Measurements from ENCODE around the gene GSK3B. TPM values are rescaled to one million over a fixed set of nuclear protein-coding genes. Genes with fewer than 3 reads are reported as not detected.

Gene GSK3B
- total RNA-seq, 2 donors from 2014 or later: 57.3 to 59.8 TPM

DNA sequence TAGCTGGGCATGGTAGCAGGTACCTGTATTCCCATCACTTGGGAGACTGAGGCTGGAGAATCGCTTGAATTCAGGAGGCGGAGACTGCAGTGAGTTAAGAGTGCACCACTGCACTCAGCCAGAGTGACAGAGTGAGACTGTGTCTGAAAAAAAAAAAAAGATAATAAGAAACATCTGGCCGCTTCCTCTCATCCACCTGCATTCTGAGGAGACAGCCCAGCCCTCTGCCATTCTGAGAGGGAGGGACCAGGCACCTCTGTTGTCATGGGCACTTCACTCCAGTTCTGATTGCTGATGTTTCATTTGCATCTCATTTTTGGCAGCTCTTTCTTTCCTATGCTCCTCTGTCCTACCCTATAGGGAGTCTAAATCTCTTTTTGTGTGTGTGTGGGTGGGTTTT lies 36.4 kb upstream of the GSK3B start:
- no peak overlapping the region for H3K4me3 Mint-ChIP-seq

DNA sequence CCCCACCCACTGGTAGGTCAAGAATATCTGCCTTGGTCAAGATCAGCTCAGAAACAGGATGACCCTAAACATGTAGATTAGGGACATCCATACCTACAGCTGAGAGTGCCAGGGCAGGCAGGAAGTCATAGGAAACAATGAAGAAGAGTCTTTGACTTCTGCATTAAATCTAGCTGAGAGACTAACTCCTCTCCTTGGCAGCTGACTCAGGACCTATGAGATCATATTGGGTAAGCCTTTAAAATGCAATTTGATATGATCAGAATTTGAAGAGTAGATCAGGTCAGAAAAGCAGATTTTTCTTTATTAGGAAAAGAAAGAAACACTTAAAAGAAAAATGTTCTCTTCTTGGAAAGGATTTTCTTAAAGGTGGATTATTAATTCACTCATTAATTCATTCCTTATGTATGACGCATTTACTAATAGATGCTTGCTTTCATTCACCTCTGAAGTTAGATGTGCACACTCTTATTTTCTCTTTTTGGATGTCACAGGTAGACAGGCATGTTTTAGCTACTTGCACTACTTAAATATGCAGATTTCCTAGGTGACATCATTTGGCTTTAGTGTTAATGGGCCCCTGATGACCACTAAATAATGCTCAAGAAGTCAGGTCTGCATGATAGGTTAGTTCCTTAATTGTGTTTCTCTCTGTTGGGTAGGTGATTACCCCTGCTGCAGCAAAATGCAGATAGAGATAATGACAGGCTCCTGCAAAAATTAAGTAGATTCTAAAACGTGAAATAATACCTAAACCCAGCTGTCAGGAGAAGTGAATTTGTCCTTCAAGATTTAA lies 35.7 kb upstream of the GSK3B start:
- no peaks in the 10 kb centered on the region for H3K36me3 Mint-ChIP-seq (ENCODE audit: low read depth)
- 95 to 100% methylated on average over 2 of the region's 2 CpGs for WGBS, 2 experiments (ENCODE audit: insufficient coverage in 1 of 2, insufficient read length in 1 of 2)
- no peak overlapping the region for H3K9ac ChIP-seq (ENCODE audit: extremely low read depth, low read length, poor library complexity, severe bottlenecking)
- no peak overlapping the region for H3K27ac ChIP-seq (ENCODE audit: low read depth, low read length)
- no peak overlapping the region for H3K4me3 Mint-ChIP-seq
- H3K36me3 ChIP-seq (ENCODE audit: control insufficient read depth, insufficient read depth, low read length): no peaks in the 10 kb centered on the region
- no peaks in the 10 kb centered on the region for H3K27me3 ChIP-seq (ENCODE audit: control insufficient read depth, insufficient read depth, low read length, poor library complexity, severe bottlenecking)
- TF ChIP-seq, protein P1, sequence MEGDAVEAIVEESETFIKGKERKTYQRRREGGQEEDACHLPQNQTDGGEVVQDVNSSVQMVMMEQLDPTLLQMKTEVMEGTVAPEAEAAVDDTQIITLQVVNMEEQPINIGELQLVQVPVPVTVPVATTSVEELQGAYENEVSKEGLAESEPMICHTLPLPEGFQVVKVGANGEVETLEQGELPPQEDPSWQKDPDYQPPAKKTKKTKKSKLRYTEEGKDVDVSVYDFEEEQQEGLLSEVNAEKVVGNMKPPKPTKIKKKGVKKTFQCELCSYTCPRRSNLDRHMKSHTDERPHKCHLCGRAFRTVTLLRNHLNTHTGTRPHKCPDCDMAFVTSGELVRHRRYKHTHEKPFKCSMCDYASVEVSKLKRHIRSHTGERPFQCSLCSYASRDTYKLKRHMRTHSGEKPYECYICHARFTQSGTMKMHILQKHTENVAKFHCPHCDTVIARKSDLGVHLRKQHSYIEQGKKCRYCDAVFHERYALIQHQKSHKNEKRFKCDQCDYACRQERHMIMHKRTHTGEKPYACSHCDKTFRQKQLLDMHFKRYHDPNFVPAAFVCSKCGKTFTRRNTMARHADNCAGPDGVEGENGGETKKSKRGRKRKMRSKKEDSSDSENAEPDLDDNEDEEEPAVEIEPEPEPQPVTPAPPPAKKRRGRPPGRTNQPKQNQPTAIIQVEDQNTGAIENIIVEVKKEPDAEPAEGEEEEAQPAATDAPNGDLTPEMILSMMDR (conservative IDR thresholded peaks at IDR 0.05): no peak
- H3K4me1 Mint-ChIP-seq: peaks cover 4% of the 10 kb centered on the region
- no peaks in the 10 kb centered on the region for H3K9me3 ChIP-seq (ENCODE audit: control insufficient read depth, low read length)
- no peaks in the 10 kb centered on the region for H3K27me3 Mint-ChIP-seq (ENCODE audit: insufficient read depth)
- H3K4me1 ChIP-seq (ENCODE audit: control insufficient read depth, insufficient read depth, low read length): no peaks in the 10 kb centered on the region
- no peak overlapping the region for H3K27ac Mint-ChIP-seq
- no peak overlapping the region for H3K4me3 ChIP-seq (ENCODE audit: low read length)
- DNase-seq: no peak
- no peaks in the 10 kb centered on the region for H3K9me3 Mint-ChIP-seq

More for the DNA sequence above, 36.4 kb upstream of the GSK3B start:
- Histone ChIP-seq H3K27me3 (ENCODE audit: control insufficient read depth, insufficient read depth, low read length, poor library complexity, severe bottlenecking) (no peaks in the 10 kb centered on the region), H3K4me1 (ENCODE audit: control insufficient read depth, insufficient read depth, low read length) (no peaks in the 10 kb centered on the region), H3K36me3 (ENCODE audit: control insufficient read depth, insufficient read depth, low read length) (no peaks in the 10 kb centered on the region), H3K9ac (ENCODE audit: extremely low read depth, low read length, poor library complexity, severe bottlenecking) (no peak overlapping the region), H3K9me3 (ENCODE audit: control insufficient read depth, low read length) (no peaks in the 10 kb centered on the region), H3K4me3 (ENCODE audit: low read length) (no peak overlapping the region), H3K27ac (ENCODE audit: low read depth, low read length) (no peak overlapping the region)
- Mint-ChIP-seq H3K27me3 (ENCODE audit: insufficient read depth) (no peaks in the 10 kb centered on the region), H3K36me3 (ENCODE audit: low read depth) (no peaks in the 10 kb centered on the region), H3K27ac (no peak overlapping the region), H3K9me3 (no peaks in the 10 kb centered on the region), H3K4me1 (peaks cover 4% of the 10 kb centered on the region)
- WGBS, 2 experiments (ENCODE audit: insufficient coverage in 1 of 2, insufficient read length in 1 of 2): 95 to 97% methylated on average over 3 of the region's 3 CpGs
- DNase-seq: no peak
- TF ChIP-seq, protein P1 (conservative IDR thresholded peaks at IDR 0.05): no peak

DNA sequence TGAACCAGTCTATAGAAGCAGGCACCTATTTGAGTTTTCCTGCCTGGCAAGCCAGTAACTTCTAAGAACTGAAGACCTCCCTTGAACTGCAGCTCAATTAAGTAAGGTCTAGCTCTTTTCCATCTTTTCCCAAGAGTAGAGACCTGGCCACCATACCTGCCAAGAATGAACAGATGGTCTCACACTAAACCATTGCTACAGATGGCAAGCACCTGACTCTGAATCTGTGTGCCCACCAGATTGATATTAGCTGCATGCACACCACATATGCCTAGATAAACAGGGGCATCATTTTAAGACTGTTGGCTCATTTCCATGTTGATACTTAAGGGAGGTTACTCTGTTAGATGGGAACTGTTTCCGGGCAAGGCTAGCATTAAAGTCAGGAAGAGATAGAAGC lies 34.8 kb upstream of the GSK3B start:
- no peak overlapping the region for H3K9ac ChIP-seq (ENCODE audit: extremely low read depth, low read length, poor library complexity, severe bottlenecking)
- no peak overlapping the region for H3K4me3 ChIP-seq (ENCODE audit: low read length)
- H3K27ac ChIP-seq (ENCODE audit: low read depth, low read length): no peak overlapping the region
- no peaks in the 10 kb centered on the region for H3K36me3 Mint-ChIP-seq (ENCODE audit: low read depth)
- H3K4me1 Mint-ChIP-seq: peaks cover 4% of the 10 kb centered on the region
- TF ChIP-seq, protein P1 (conservative IDR thresholded peaks at IDR 0.05): no peak
- no peak overlapping the region for H3K27ac Mint-ChIP-seq
- H3K9me3 ChIP-seq (ENCODE audit: control insufficient read depth, low read length): no peaks in the 10 kb centered on the region
- H3K9me3 Mint-ChIP-seq: no peaks in the 10 kb centered on the region
- DNase-seq: no peak
- H3K27me3 Mint-ChIP-seq (ENCODE audit: insufficient read depth): no peaks in the 10 kb centered on the region
- WGBS, 2 experiments (ENCODE audit: insufficient coverage in 1 of 2, insufficient read length in 1 of 2): 91 to 100% methylated on average over 1 of the region's 1 CpG
- no peaks in the 10 kb centered on the region for H3K27me3 ChIP-seq (ENCODE audit: control insufficient read depth, insufficient read depth, low read length, poor library complexity, severe bottlenecking)
- H3K4me1 ChIP-seq (ENCODE audit: control insufficient read depth, insufficient read depth, low read length): no peaks in the 10 kb centered on the region
- H3K36me3 ChIP-seq (ENCODE audit: control insufficient read depth, insufficient read depth, low read length): no peaks in the 10 kb centered on the region
- H3K4me3 Mint-ChIP-seq: no peak overlapping the region
